Liver (tissue), 9 donors: ENCODE results near the gene RTN4. TPM values are rescaled to one million over a fixed set of nuclear protein-coding genes. Genes with fewer than 3 reads are reported as not detected.

Experiments
- DNase-seq: peaks from one replicate; pipeline ENCODE4 v3.0.0-alpha.2; 2017; ENCODE audit warnings: low spot score
- H3K27ac ChIP-seq, 2 donors: one replicate each; pipeline ENCODE4 v1.7.0; 2013; ENCODE audit warnings: inconsistent platforms in 2 of 2, low read length in 2 of 2, control low read depth in 1 of 2, low read depth in 1 of 2, mild to moderate bottlenecking in 1 of 2
- H3K27me3 ChIP-seq, 4 donors: one replicate each; pipeline versions ENCODE4 v1.6.1 to v1.7.0; 2013; ENCODE audit warnings: low read length in 3 of 4, inconsistent platforms in 1 of 4, mild to moderate bottlenecking in 1 of 4, moderate library complexity in 1 of 4; ENCODE audit not compliant: control insufficient read depth in 4 of 4, insufficient read depth in 4 of 4
- H3K36me3 ChIP-seq, 4 donors: one replicate each; pipeline versions ENCODE4 v1.6.1 to v1.7.0; 2013; ENCODE audit warnings: low read length in 3 of 4, mild to moderate bottlenecking in 3 of 4, low read depth in 1 of 4, moderate library complexity in 1 of 4; ENCODE audit not compliant: control insufficient read depth in 4 of 4, insufficient read depth in 3 of 4
- H3K4me1 ChIP-seq, 4 donors: one replicate each; pipeline versions ENCODE4 v1.6.1 to v1.7.0; 2013; ENCODE audit warnings: low read length in 3 of 4, mild to moderate bottlenecking in 3 of 4, moderate library complexity in 1 of 4; ENCODE audit not compliant: control insufficient read depth in 4 of 4, insufficient read depth in 4 of 4
- H3K4me3 ChIP-seq, 3 donors: one replicate each; pipeline versions ENCODE4 v1.6.1 to v1.7.0; 2013; ENCODE audit warnings: low read length in 3 of 3, control low read depth in 1 of 3, low read depth in 1 of 3, mild to moderate bottlenecking in 1 of 3
- H3K9ac ChIP-seq, 2 donors: one replicate each; pipeline ENCODE4 v1.7.0; 2013; ENCODE audit warnings: low read length in 2 of 2, mild to moderate bottlenecking in 2 of 2, moderate library complexity in 2 of 2, control low read depth in 1 of 2, low read depth in 1 of 2
- H3K9me3 ChIP-seq, 4 donors: one replicate each; pipeline versions ENCODE4 v1.6.1 to v1.7.0; 2013; ENCODE audit warnings: low read length in 3 of 4; ENCODE audit not compliant: control insufficient read depth in 4 of 4
- EGR1 ChIP-seq, 2 donors: IDR thresholded peaks; 2 replicates each; pipeline ENCODE4 v1.6.1; 2016 to 2018; ENCODE audit warnings: antibody characterized with exemption in 2 of 2, low read depth in 2 of 2
- FOXA2 ChIP-seq: IDR thresholded peaks from 2 replicates; pipeline ENCODE4 v1.6.1; 2016; ENCODE audit warnings: antibody characterized with exemption
- GABPA ChIP-seq, 2 donors: IDR thresholded peaks in 1 of 2; conservative IDR thresholded peaks in 1 of 2; 2 replicates each; pipeline ENCODE4 v1.6.1; 2016; ENCODE audit warnings: antibody characterized with exemption in 2 of 2, mild to moderate bottlenecking in 1 of 2, moderate library complexity in 1 of 2
- HNF4G ChIP-seq: IDR thresholded peaks from 2 replicates; pipeline ENCODE4 v1.6.1; 2016; ENCODE audit warnings: antibody characterized with exemption
- JUND ChIP-seq, 2 donors: IDR thresholded peaks; 2 replicates each; pipeline ENCODE4 v1.6.1; 2016; ENCODE audit warnings: antibody characterized with exemption in 2 of 2
- NR2F2 ChIP-seq: IDR thresholded peaks from 2 replicates; pipeline ENCODE4 v1.6.1; 2016; ENCODE audit warnings: antibody characterized with exemption
- RAD21 ChIP-seq, 2 donors: IDR thresholded peaks; 2 replicates each; pipeline ENCODE4 v1.6.1; 2016; ENCODE audit warnings: antibody characterized with exemption in 2 of 2, mild to moderate bottlenecking in 2 of 2
- RXRA ChIP-seq, 2 donors: IDR thresholded peaks; 2 replicates each; pipeline ENCODE4 v1.6.1; 2017 to 2018; ENCODE audit warnings: antibody characterized with exemption in 2 of 2, mild to moderate bottlenecking in 1 of 2
- SP1 ChIP-seq: IDR thresholded peaks from 2 replicates; pipeline ENCODE4 v1.6.1; 2018; ENCODE audit warnings: antibody characterized with exemption, mild to moderate bottlenecking
- TAF1 ChIP-seq: conservative IDR thresholded peaks from 2 replicates; pipeline ENCODE4 v1.6.1; 2016; ENCODE audit warnings: antibody characterized with exemption, mild to moderate bottlenecking
- WGBS: extraction: QIAGEN DNeasy Blood & Tissue Kit; methylation state at CpG from one replicate; pipeline ENCODE4 v1.1.7; 2013; 5-methylcytosine and 5-hydroxymethylcytosine counted together
- polyA plus RNA-seq, 2 donors: library from polyadenylated mRNA; stranded (reverse) in 1 of 2; unstranded in 1 of 2; fragments of 200-250 nt in 1 of 2; fragments of >200 nt in 1 of 2; fragmentation: Nextera tagmentation in 1 of 2; extraction: Ambion mirVana in 1 of 2; gene quantifications; one replicate each; pipeline versions ENCODE4 v1.2.1 to v1.2.3, GENCODE V29; 2013 to 2015
- total RNA-seq, 2 donors: library from RNA; depleted of rRNA; stranded (reverse); fragments of >200 nt; gene quantifications; one replicate each; pipeline ENCODE4 v1.2.3, GENCODE V29; 2014
- TF ChIP-seq, protein P1 (sequence below): IDR thresholded peaks from 2 replicates; pipeline ENCODE4 v1.6.1; 2016; ENCODE audit warnings: antibody characterized with exemption
- TF ChIP-seq, protein P2 (sequence below): IDR thresholded peaks from 2 replicates; pipeline ENCODE4 v1.6.1; 2016; ENCODE audit warnings: antibody characterized with exemption, mild to moderate bottlenecking
- TF ChIP-seq, protein P3 (sequence below): fragments of 150-350 bp; IDR thresholded peaks from 2 replicates; pipeline ENCODE4 v1.5.1; 2017; ENCODE audit warnings: improper control_type of control experiment, low read depth, low read length; ENCODE audit not compliant: missing input control
- TF ChIP-seq, protein P4 (sequence below): IDR thresholded peaks from 2 replicates; pipeline ENCODE4 v1.6.1; 2016; ENCODE audit warnings: antibody characterized with exemption
- TF ChIP-seq, protein P5 (sequence below): IDR thresholded peaks from 2 replicates; pipeline ENCODE4 v1.6.1; 2016; ENCODE audit warnings: antibody characterized with exemption
- donor health status: healthy.
- donor health status: healthy.
- donor health status: healthy.
- donor health status: healthy.
- donor health status: healthy.

Gene RTN4
- total and polyA plus RNA-seq, 4 donors = 73.5 to 348 (median 151) TPM

DNA sequence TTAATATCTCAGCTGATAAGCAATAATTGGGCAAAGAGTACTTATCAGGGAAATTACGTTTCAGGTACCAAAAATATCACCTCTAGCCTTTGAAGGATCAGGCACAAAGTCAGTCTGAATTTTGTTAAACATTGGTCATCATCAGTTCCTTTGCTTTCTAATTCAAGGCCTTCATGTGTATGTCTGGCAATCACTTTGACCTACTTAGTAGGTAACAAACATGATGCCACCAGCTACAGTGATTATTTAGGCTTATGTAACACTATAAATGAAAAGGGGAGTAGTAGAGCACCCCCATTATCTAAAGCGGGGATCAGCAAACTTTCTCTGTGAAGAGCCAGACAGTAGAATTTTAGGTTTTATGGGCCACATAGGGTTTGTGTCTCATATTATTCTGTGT, 75.1 kb downstream of the RTN4 start:
- Histone ChIP-seq H3K36me3 (peaks cover 0 to 17% (median 13%) of the 10 kb centered on the region in 4 donors), H3K9me3 (no peaks in the 10 kb centered on the region), H3K4me3 (no peak overlapping the region), H3K27me3 (no peaks in the 10 kb centered on the region), H3K27ac (no peak overlapping the region), H3K9ac (no peak overlapping the region), H3K4me1 (peaks cover 3 to 17% (median 5%) of the 10 kb centered on the region in 4 donors)
- TF ChIP-seq, protein P1, sequence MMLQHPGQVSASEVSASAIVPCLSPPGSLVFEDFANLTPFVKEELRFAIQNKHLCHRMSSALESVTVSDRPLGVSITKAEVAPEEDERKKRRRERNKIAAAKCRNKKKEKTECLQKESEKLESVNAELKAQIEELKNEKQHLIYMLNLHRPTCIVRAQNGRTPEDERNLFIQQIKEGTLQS = no peak
- no peak for TF ChIP-seq FOXA2
- TF ChIP-seq EGR1 (IDR thresholded peaks at IDR 0.05; ENCODE audit: low read depth in 2 of 2) = no peak
- TF ChIP-seq TAF1 = no peak
- DNase-seq = no peak
- 94% methylated on average over 2 of the region's 2 CpGs for WGBS

DNA sequence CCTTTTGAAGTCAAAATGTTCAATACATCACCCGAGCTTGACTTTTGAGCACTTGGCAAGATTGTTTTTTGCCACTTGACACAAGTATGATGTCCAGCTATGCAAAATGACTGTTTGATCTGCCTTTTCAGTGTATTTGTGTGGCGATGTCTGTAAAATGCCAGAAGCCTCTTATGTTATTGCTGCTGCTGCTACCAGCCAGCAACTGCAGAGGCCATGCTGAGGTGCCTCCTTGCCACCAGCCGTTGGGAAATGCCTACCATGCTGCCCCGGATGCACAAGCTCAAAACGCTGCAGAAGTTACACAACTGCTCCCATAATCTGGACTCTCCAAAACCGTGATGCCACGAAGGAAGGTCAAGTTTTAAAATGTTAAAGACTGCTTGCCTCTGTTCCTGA, 80.3 kb downstream of the RTN4 start:
- Histone ChIP-seq H3K9me3 (no peaks in the 10 kb centered on the region), H3K27me3 (no peaks in the 10 kb centered on the region), H3K9ac (no peak overlapping the region), H3K27ac (no peak overlapping the region), H3K36me3 (peaks cover 0 to 18% (median 14%) of the 10 kb centered on the region in 4 donors), H3K4me1 (no peaks in the 10 kb centered on the region), H3K4me3 (no peak overlapping the region)
- DNase-seq = no peak
- TF ChIP-seq, protein P2, sequence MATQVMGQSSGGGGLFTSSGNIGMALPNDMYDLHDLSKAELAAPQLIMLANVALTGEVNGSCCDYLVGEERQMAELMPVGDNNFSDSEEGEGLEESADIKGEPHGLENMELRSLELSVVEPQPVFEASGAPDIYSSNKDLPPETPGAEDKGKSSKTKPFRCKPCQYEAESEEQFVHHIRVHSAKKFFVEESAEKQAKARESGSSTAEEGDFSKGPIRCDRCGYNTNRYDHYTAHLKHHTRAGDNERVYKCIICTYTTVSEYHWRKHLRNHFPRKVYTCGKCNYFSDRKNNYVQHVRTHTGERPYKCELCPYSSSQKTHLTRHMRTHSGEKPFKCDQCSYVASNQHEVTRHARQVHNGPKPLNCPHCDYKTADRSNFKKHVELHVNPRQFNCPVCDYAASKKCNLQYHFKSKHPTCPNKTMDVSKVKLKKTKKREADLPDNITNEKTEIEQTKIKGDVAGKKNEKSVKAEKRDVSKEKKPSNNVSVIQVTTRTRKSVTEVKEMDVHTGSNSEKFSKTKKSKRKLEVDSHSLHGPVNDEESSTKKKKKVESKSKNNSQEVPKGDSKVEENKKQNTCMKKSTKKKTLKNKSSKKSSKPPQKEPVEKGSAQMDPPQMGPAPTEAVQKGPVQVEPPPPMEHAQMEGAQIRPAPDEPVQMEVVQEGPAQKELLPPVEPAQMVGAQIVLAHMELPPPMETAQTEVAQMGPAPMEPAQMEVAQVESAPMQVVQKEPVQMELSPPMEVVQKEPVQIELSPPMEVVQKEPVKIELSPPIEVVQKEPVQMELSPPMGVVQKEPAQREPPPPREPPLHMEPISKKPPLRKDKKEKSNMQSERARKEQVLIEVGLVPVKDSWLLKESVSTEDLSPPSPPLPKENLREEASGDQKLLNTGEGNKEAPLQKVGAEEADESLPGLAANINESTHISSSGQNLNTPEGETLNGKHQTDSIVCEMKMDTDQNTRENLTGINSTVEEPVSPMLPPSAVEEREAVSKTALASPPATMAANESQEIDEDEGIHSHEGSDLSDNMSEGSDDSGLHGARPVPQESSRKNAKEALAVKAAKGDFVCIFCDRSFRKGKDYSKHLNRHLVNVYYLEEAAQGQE = no peak
- TF ChIP-seq, protein P1 = no peak
- TF ChIP-seq, protein P3, sequence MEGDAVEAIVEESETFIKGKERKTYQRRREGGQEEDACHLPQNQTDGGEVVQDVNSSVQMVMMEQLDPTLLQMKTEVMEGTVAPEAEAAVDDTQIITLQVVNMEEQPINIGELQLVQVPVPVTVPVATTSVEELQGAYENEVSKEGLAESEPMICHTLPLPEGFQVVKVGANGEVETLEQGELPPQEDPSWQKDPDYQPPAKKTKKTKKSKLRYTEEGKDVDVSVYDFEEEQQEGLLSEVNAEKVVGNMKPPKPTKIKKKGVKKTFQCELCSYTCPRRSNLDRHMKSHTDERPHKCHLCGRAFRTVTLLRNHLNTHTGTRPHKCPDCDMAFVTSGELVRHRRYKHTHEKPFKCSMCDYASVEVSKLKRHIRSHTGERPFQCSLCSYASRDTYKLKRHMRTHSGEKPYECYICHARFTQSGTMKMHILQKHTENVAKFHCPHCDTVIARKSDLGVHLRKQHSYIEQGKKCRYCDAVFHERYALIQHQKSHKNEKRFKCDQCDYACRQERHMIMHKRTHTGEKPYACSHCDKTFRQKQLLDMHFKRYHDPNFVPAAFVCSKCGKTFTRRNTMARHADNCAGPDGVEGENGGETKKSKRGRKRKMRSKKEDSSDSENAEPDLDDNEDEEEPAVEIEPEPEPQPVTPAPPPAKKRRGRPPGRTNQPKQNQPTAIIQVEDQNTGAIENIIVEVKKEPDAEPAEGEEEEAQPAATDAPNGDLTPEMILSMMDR = no peak
- TF ChIP-seq HNF4G (no peak), RXRA (IDR thresholded peaks at IDR 0.05) (no peak), RAD21 (IDR thresholded peaks at IDR 0.05) (no peak), GABPA (IDR thresholded peaks at IDR 0.05 in 1 of 2, conservative IDR thresholded peaks at IDR 0.05 in 1 of 2) (no peak), NR2F2 (no peak), SP1 (no peak), FOXA2 (no peak), JUND (IDR thresholded peaks at IDR 0.05) (no peak)
- TF ChIP-seq, protein P4, sequence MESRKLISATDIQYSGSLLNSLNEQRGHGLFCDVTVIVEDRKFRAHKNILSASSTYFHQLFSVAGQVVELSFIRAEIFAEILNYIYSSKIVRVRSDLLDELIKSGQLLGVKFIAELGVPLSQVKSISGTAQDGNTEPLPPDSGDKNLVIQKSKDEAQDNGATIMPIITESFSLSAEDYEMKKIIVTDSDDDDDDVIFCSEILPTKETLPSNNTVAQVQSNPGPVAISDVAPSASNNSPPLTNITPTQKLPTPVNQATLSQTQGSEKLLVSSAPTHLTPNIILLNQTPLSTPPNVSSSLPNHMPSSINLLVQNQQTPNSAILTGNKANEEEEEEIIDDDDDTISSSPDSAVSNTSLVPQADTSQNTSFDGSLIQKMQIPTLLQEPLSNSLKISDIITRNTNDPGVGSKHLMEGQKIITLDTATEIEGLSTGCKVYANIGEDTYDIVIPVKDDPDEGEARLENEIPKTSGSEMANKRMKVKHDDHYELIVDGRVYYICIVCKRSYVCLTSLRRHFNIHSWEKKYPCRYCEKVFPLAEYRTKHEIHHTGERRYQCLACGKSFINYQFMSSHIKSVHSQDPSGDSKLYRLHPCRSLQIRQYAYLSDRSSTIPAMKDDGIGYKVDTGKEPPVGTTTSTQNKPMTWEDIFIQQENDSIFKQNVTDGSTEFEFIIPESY = no peak
- TF ChIP-seq, protein P5, sequence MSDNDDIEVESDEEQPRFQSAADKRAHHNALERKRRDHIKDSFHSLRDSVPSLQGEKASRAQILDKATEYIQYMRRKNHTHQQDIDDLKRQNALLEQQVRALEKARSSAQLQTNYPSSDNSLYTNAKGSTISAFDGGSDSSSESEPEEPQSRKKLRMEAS = no peak
- 90% methylated on average over 7 of the region's 7 CpGs for WGBS
